GM19397 (cell line): ENCODE measurements around the gene CAPS.

Experiments used
- ATAC-seq: cut with Tn5 transposase; IDR thresholded peaks from one replicate; pipeline ENCODE4 v1.9.1; 2021; ENCODE audit warnings: mild to moderate bottlenecking, moderate library complexity; ENCODE audit not compliant: unreplicated experiment

CAPS gene

GRCh38 chr19:5932609-5933262, 18.7 kb downstream of the CAPS start:
- ATAC-seq, result no peak

GRCh38 chr19:5933391-5934068, 19.5 kb downstream of the CAPS start:
- no peak for ATAC-seq

- no peak for ATAC-seq
Observed at GRCh38 chr19:5934069-5934401, 20.0 kb downstream of the CAPS start.

GRCh38 chr19:5934774-5935472, 20.9 kb downstream of the CAPS start:
- no peak for ATAC-seq

GRCh38 chr19:5935473-5936291, 21.6 kb downstream of the CAPS start:
- no peak for ATAC-seq

GRCh38 chr19:5936292-5936592, 22.2 kb downstream of the CAPS start:
- ATAC-seq, result no peak

- ATAC-seq, result no peak
Observed at GRCh38 chr19:5937550-5937949, 23.5 kb downstream of the CAPS start.

- ATAC-seq, result no peak
Observed at GRCh38 chr19:5940260-5941208, 26.5 kb downstream of the CAPS start.

- no peak for ATAC-seq
Observed at GRCh38 chr19:5941673-5942072, 27.6 kb downstream of the CAPS start.

- ATAC-seq, result no peak
Observed at GRCh38 chr19:5943045-5943444, 29.0 kb downstream of the CAPS start.

- ATAC-seq, result no peak
Observed at GRCh38 chr19:5943623-5944022, 29.6 kb downstream of the CAPS start.

GRCh38 chr19:5947435-5947834, 33.4 kb downstream of the CAPS start:
- ATAC-seq, result no peak

- no peak for ATAC-seq
Observed at GRCh38 chr19:5948752-5949564, 34.9 kb downstream of the CAPS start.

GRCh38 chr19:5949792-5950305, 35.8 kb downstream of the CAPS start:
- no peak for ATAC-seq

GRCh38 chr19:5950741-5951140, 36.7 kb downstream of the CAPS start:
- no peak for ATAC-seq

- no peak for ATAC-seq
Observed at GRCh38 chr19:5951338-5951861, 37.3 kb downstream of the CAPS start.

GRCh38 chr19:5952193-5953029, 38.4 kb downstream of the CAPS start:
- ATAC-seq, result no peak

- no peak for ATAC-seq
Observed at GRCh38 chr19:5953030-5953589, 39.1 kb downstream of the CAPS start.
